Activated T-helper 2 cell treated with anti-CD3 and anti-CD28 coated beads, Interferon-gamma antibody, Interleukin-2, Interleukin-4, amounts not matched to agents 10 μg/mL and 5 μg/mL and 100 μg/mL, durations not matched to agents 14 hours and 24 hours and 36 hours (primary cell): ENCODE results near the gene SLC5A9. TPM values are rescaled to one million over a fixed set of nuclear protein-coding genes. Genes with fewer than 3 reads are reported as not detected.

Source experiments
- DNase-seq: peaks from one replicate; pipeline ENCODE4 v3.0.0; 2021; ENCODE audit warnings: low spot score
- H3K27ac Mint-ChIP-seq: one replicate; pipeline ENCODE4 v1.8.0; 2021; ENCODE audit warnings: mixed read lengths
- H3K27me3 Mint-ChIP-seq: one replicate; pipeline ENCODE4 v1.8.0; 2021; ENCODE audit warnings: low read depth, mixed read lengths
- H3K36me3 Mint-ChIP-seq: one replicate; pipeline ENCODE4 v1.8.0; 2021; ENCODE audit warnings: low read depth, mixed read lengths
- H3K4me1 Mint-ChIP-seq: one replicate; pipeline ENCODE4 v1.8.0; 2021; ENCODE audit warnings: low read depth, mixed read lengths
- H3K4me3 Mint-ChIP-seq: one replicate; pipeline ENCODE4 v1.8.0; 2021; ENCODE audit warnings: low read depth, mild to moderate bottlenecking, moderate library complexity, mixed read lengths
- H3K9me3 Mint-ChIP-seq: one replicate; pipeline ENCODE4 v1.8.0; 2021; ENCODE audit warnings: mixed read lengths
- intact Hi-C: fragments of 100-400 bp; cut with micrococcal nuclease; formaldehyde crosslinking; loops from one replicate; pipeline ENCODE4 v1.15.1; 2023
- total RNA-seq: library from RNA; stranded (reverse); gene quantifications from 2 replicates; pipeline ENCODE4 v1.2.3, GENCODE V29; 2022

The SLC5A9 gene
- total RNA-seq, 1 donor from 2014 or later: not detected

DNA sequence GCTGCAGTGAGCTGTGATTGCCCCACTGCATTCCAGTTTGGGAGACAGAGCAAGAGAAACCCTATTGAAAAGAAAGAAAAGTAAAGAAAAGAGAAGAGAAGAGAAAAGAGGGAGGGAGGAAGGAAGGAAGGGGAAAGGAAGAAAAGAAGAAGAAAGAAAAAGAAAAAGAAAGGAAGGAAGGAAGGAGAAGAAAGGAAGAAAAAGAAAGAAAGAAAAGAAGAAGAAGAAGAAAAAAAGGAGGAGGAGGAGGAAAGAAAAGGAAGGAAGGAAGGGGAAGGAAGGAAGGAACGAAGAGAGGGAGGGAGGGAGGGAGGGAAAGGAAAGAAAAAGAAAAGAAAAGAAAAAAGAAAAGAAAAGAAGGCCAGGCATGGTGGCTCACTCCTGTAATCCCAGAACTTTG is 10.2 kb downstream of the SLC5A9 start:
- H3K27me3 Mint-ChIP-seq: no peaks in the 10 kb centered on the region
- intact Hi-C loops: no loop called here
- H3K36me3 Mint-ChIP-seq: no peaks in the 10 kb centered on the region
- no peak overlapping the region for H3K27ac Mint-ChIP-seq
- no peaks in the 10 kb centered on the region for H3K4me1 Mint-ChIP-seq
- no peak overlapping the region for H3K4me3 Mint-ChIP-seq
- H3K9me3 Mint-ChIP-seq: no peaks in the 10 kb centered on the region
- no peak for DNase-seq

- Mint-ChIP-seq H3K4me1 (no peaks in the 10 kb centered on the region), H3K9me3 (no peaks in the 10 kb centered on the region), H3K27ac (no peak overlapping the region), H3K4me3 (no peak overlapping the region), H3K36me3 (no peaks in the 10 kb centered on the region), H3K27me3 (no peaks in the 10 kb centered on the region)
- intact Hi-C loops: no loop called here
- no peak for DNase-seq
These were observed 11.4 kb downstream of the SLC5A9 start for GRCh38 chr1:48233666-48234485.

- no peaks in the 10 kb centered on the region for H3K36me3 Mint-ChIP-seq
- no peak overlapping the region for H3K27ac Mint-ChIP-seq
- H3K4me3 Mint-ChIP-seq: no peak overlapping the region
- no peaks in the 10 kb centered on the region for H3K4me1 Mint-ChIP-seq
- H3K27me3 Mint-ChIP-seq: no peaks in the 10 kb centered on the region
- no peak for DNase-seq
- intact Hi-C loops: loop anchor here (5.0 kb wide), 1 partner anchor 143 kb away; no protein-coding TSS in a partner anchor
- H3K9me3 Mint-ChIP-seq: no peaks in the 10 kb centered on the region
These were observed 13.1 kb downstream of the SLC5A9 start for GRCh38 chr1:48235652-48236051.

- intact Hi-C loops: loop anchor here (5.0 kb wide), 1 partner anchor 145 kb away; no protein-coding TSS in a partner anchor
- no peaks in the 10 kb centered on the region for H3K27me3 Mint-ChIP-seq
- no peak for DNase-seq
- no peak overlapping the region for H3K27ac Mint-ChIP-seq
- no peak overlapping the region for H3K4me3 Mint-ChIP-seq
- no peaks in the 10 kb centered on the region for H3K4me1 Mint-ChIP-seq
- H3K36me3 Mint-ChIP-seq: no peaks in the 10 kb centered on the region
- H3K9me3 Mint-ChIP-seq: no peaks in the 10 kb centered on the region
These were observed 14.4 kb downstream of the SLC5A9 start for GRCh38 chr1:48236716-48237470.

DNA sequence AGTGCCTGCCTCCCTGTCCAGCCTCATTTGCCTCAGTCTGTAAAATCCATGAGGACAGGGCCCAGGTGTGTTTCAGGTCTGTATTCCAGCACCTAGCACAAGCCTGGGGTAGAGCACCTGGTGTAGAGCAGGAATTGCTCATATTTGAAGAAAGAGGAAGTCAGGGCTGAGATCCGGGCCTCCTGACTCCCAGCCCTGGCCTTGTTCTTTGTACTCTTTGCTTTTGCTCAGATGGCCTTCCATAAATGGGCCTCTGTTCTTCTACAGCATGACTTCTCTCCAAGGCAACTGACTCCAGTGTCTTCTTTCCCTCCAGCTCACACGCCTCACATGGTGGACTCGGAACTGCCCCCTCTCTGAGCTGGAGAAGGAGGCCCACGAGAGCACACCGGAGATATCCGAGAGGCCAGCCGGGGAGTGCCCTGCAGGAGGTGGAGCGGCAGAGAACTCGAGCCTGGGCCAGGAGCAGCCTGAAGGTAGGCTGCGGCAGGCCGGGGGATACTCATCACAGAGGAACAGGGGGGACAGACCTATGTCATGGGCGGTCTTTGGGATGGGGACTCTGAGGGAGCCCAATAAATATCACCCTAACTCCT is 19.7 kb downstream of the SLC5A9 start:
- DNase-seq: no peak
- Mint-ChIP-seq H3K36me3 (no peaks in the 10 kb centered on the region), H3K27ac (no peak overlapping the region), H3K27me3 (no peaks in the 10 kb centered on the region), H3K4me3 (no peak overlapping the region), H3K9me3 (no peaks in the 10 kb centered on the region), H3K4me1 (no peaks in the 10 kb centered on the region)
- intact Hi-C loops: no loop called here

DNA sequence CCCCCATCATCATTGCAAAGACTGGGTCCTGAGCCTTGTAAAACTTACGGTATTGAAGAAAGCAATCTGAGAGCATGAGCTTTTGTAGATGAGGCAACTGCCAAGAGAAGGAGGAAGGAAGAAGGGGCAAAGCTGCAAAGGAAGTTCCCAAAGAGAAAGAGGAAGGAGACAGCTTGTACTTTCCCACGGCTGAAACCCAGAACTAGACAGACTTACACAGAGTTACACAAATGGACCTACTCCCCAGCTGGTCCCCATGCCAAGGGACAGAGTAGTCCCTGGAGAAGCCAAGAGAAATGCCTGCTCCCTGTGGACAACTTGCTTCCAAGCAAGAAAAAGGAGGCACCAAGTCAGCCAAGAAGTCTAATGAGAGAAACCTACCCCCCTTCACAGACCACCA is 22.6 kb downstream of the SLC5A9 start:
- H3K4me1 Mint-ChIP-seq: no peaks in the 10 kb centered on the region
- intact Hi-C loops: no loop called here

GRCh38 chr1:48246727-48247126 is 24.2 kb downstream of the SLC5A9 start:
- DNase-seq: no peak

More for the DNA sequence above, 22.6 kb downstream of the SLC5A9 start:
- H3K4me3 Mint-ChIP-seq: no peak overlapping the region
- H3K27me3 Mint-ChIP-seq: no peaks in the 10 kb centered on the region
- no peaks in the 10 kb centered on the region for H3K9me3 Mint-ChIP-seq
- H3K36me3 Mint-ChIP-seq: no peaks in the 10 kb centered on the region
- no peak overlapping the region for H3K27ac Mint-ChIP-seq
- no peak for DNase-seq

DNA sequence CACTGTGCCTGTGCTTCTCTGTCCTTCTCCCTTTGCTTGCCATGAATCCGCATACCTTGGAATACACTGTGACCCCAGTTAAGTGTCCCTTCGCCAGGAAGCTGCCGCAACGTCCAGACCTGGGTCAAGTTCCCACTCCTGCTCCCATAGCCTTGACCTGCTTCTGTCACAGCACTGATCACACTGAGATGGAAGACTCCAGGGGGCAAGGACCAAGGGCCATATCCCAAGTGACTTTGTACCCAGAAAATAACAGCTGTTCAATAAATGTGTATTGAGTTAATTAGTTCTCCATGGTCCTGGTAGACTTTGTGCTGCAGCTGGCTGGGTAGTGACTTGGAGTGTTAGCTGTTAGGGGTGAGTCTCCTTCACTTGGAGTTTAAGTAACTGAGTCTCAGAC is 25.8 kb downstream of the SLC5A9 start:
- no peaks in the 10 kb centered on the region for H3K27me3 Mint-ChIP-seq
- DNase-seq: no peak
- no peak overlapping the region for H3K27ac Mint-ChIP-seq
- H3K4me3 Mint-ChIP-seq: no peak overlapping the region
- H3K4me1 Mint-ChIP-seq: no peaks in the 10 kb centered on the region
- H3K36me3 Mint-ChIP-seq: no peaks in the 10 kb centered on the region
- intact Hi-C loops: no loop called here
- H3K9me3 Mint-ChIP-seq: no peaks in the 10 kb centered on the region

More at GRCh38 chr1:48246727-48247126, 24.2 kb downstream of the SLC5A9 start:
- no peaks in the 10 kb centered on the region for H3K36me3 Mint-ChIP-seq
- H3K9me3 Mint-ChIP-seq: no peaks in the 10 kb centered on the region
- H3K4me3 Mint-ChIP-seq: no peak overlapping the region
- H3K27ac Mint-ChIP-seq: no peak overlapping the region
- no peaks in the 10 kb centered on the region for H3K27me3 Mint-ChIP-seq
- no peaks in the 10 kb centered on the region for H3K4me1 Mint-ChIP-seq
- intact Hi-C loops: no loop called here

- Mint-ChIP-seq H3K4me3 (no peak overlapping the region), H3K27me3 (no peaks in the 10 kb centered on the region), H3K4me1 (no peaks in the 10 kb centered on the region), H3K9me3 (no peaks in the 10 kb centered on the region), H3K27ac (no peak overlapping the region), H3K36me3 (no peaks in the 10 kb centered on the region)
- intact Hi-C loops: no loop called here
- DNase-seq: no peak
These were observed 27.4 kb downstream of the SLC5A9 start for GRCh38 chr1:48249868-48250267.

DNA sequence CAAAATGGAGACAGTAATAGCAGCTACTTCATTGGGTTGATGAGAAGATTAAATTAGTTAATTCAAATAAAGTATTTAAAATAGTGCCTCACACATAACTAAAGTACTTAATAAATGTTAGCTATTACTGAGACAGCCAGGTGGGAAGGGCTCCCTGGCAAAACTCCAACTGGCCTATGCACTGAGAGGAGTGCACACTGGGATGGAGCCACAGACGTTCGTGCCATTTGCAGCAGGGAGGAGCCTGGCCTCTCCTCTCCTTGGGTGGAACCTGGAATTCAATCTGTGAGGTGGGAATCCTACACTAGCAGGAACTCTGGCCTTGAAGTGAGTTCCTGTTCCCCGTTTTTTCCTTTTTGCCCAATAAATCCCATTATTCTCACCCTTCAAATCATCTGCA is 28.1 kb downstream of the SLC5A9 start:
- H3K27ac Mint-ChIP-seq: no peak overlapping the region
- no peaks in the 10 kb centered on the region for H3K9me3 Mint-ChIP-seq
- no peak overlapping the region for H3K4me3 Mint-ChIP-seq
- peaks cover 3% of the 10 kb centered on the region for H3K27me3 Mint-ChIP-seq
- H3K36me3 Mint-ChIP-seq: no peaks in the 10 kb centered on the region
- DNase-seq: no peak
- intact Hi-C loops: no loop called here
- H3K4me1 Mint-ChIP-seq: no peaks in the 10 kb centered on the region

DNA sequence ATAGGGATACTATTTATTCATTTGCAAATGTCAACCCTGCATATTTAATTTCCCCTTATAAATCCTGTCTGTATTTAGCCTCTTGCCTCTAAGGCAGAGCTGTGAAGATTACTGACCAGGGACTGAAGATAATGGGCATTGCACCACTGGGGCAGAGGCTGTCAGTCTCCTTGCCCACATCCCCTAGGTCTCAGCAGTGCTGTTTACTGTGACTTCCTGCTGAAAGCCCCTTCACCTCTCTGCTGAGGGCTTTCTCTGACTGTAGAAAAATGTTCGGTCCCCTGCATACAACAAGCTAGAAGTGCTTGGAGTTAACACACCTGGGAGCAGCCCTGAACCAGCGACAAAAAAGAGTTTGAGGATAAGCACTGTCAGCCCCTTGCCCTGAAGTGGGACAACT is 28.8 kb downstream of the SLC5A9 start:
- Mint-ChIP-seq H3K27ac (no peak overlapping the region), H3K9me3 (no peaks in the 10 kb centered on the region), H3K36me3 (no peaks in the 10 kb centered on the region), H3K4me3 (no peak overlapping the region), H3K27me3 (peaks cover 9% of the 10 kb centered on the region), H3K4me1 (no peaks in the 10 kb centered on the region)
- intact Hi-C loops: no loop called here
- no peak for DNase-seq

- Mint-ChIP-seq H3K9me3 (no peaks in the 10 kb centered on the region), H3K27ac (no peak overlapping the region), H3K4me1 (no peaks in the 10 kb centered on the region), H3K27me3 (peaks cover 10% of the 10 kb centered on the region), H3K4me3 (no peak overlapping the region), H3K36me3 (no peaks in the 10 kb centered on the region)
- intact Hi-C loops: no loop called here
- DNase-seq: no peak
These were observed 29.3 kb downstream of the SLC5A9 start for GRCh38 chr1:48251821-48252220.

GRCh38 chr1:48254254-48254653 is 31.7 kb downstream of the SLC5A9 start:
- H3K4me1 Mint-ChIP-seq: no peaks in the 10 kb centered on the region
- no peaks in the 10 kb centered on the region for H3K9me3 Mint-ChIP-seq
- H3K36me3 Mint-ChIP-seq: no peaks in the 10 kb centered on the region
- H3K27ac Mint-ChIP-seq: no peak overlapping the region
- peaks cover 10% of the 10 kb centered on the region for H3K27me3 Mint-ChIP-seq
- no peak for DNase-seq
- H3K4me3 Mint-ChIP-seq: no peak overlapping the region
- intact Hi-C loops: no loop called here
